MM.1S (cell line): ENCODE results near the gene SRPK2.

Experiments
- CTCF ChIP-seq: fragments of 300-600 bp; sonication (generic); IDR thresholded peaks from 2 replicates; pipeline ENCODE4 v1.5.1; 2016; ENCODE audit warnings: antibody characterized with exemption, low read length, mixed read lengths
- EZH2 ChIP-seq: fragments of 300-600 bp; sonication (generic); optimal IDR thresholded peaks from 2 replicates; pipeline ENCODE3; 2017; ENCODE audit warnings: low read depth, mild to moderate bottlenecking, antibody characterized with exemption, low read length, mixed read lengths

GRCh38 chr7:105196473-105196872 lies 192.2 kb downstream of the SRPK2 start:
- TF ChIP-seq CTCF (no peak), EZH2 (no peak)
